Posterior vena cava (tissue), 2 donors: ENCODE results near the gene HMGN1. TPM values are rescaled to one million over a fixed set of nuclear protein-coding genes. Genes with fewer than 3 reads are reported as not detected.
"Not testable (repeated sequence)": the region's sequence is repeated elsewhere in the genome, so short reads cannot be mapped to it uniquely, and the experiment has no call there.

Experiments used
- DNase-seq: peaks from one replicate; pipeline ENCODE4 v3.0.0-alpha.2; 2020; ENCODE audit warnings: low spot score
- intact Hi-C, 2 donors: fragments of 100-400 bp; cut with DNase I; formaldehyde crosslinking; loops; one replicate each; pipeline versions ENCODE4 v1.14.1 to v1.14.2; 2022 to 2023
- total RNA-seq, 2 donors: library from RNA; stranded (reverse); fragmentation: NEBNext Ultra II Directional; extraction: Animal tissue kit (Norgen Biotek cat#: 25700); gene quantifications; one replicate each; pipeline ENCODE4 v1.2.1, GENCODE V29; 2021
- donor health status: DM: yes; HTN: yes; CAD: no.
- donor health status: DM: yes; HTN: yes; CAD: no.

Gene HMGN1
- total RNA-seq, 2 donors from 2014 or later = 65.9 to 101 TPM

GRCh38 chr21:39377444-39378050, 28.7 kb upstream of the HMGN1 start:
- no peak for DNase-seq
- intact Hi-C loops = no loop called here

GRCh38 chr21:39375446-39375845, 26.6 kb upstream of the HMGN1 start:
- DNase-seq = no peak
- intact Hi-C loops = no loop called here

- intact Hi-C loops = no loop called here
- no peak for DNase-seq
Measured at GRCh38 chr21:39374046-39374445, 25.2 kb upstream of the HMGN1 start.

GRCh38 chr21:39373634-39374033, 24.7 kb upstream of the HMGN1 start:
- intact Hi-C loops = no loop called here
- DNase-seq = no peak

GRCh38 chr21:39369896-39370288, 21.0 kb upstream of the HMGN1 start:
- DNase-seq, intact Hi-C loops: not testable (repeated sequence)

- intact Hi-C loops = no loop called here
- no peak for DNase-seq
Measured at GRCh38 chr21:39367783-39368182, 18.9 kb upstream of the HMGN1 start.

GRCh38 chr21:39366563-39366962, 17.7 kb upstream of the HMGN1 start:
- intact Hi-C loops = no loop called here
- DNase-seq = no peak

GRCh38 chr21:39364949-39365348, 16.1 kb upstream of the HMGN1 start:
- no peak for DNase-seq
- intact Hi-C loops = no loop called here

GRCh38 chr21:39363607-39364555, 15.0 kb upstream of the HMGN1 start:
- intact Hi-C loops = no loop called here
- no peak for DNase-seq

- intact Hi-C loops = no loop called here
Measured at GRCh38 chr21:39362733-39363132, 13.8 kb upstream of the HMGN1 start.

GRCh38 chr21:39359382-39359781, 10.5 kb upstream of the HMGN1 start:
- intact Hi-C loops = no loop called here
- no peak for DNase-seq

More at GRCh38 chr21:39362733-39363132, 13.8 kb upstream of the HMGN1 start:
- DNase-seq = no peak

- intact Hi-C loops = no loop called here
- DNase-seq = no peak
Measured at GRCh38 chr21:39353295-39353694, 4.4 kb upstream of the HMGN1 start.

- intact Hi-C loops = no loop called here
- DNase-seq = no peak
Measured at GRCh38 chr21:39350094-39351005, 1.5 kb upstream of the HMGN1 start.

GRCh38 chr21:39349211-39350093, 564 bp upstream of the HMGN1 start:
- intact Hi-C loops = loop anchor here in 1 of 2 donors (2.0 kb wide), 1 partner anchor 39 kb away; no protein-coding TSS in a partner anchor
- peak; percentile 98 for DNase-seq

GRCh38 chr21:39348040-39348354, 891 bp downstream of the HMGN1 start:
- DNase-seq = no peak
- intact Hi-C loops = loop anchor here in 1 of 2 donors (2.0 kb wide), 1 partner anchor 41 kb away; no protein-coding TSS in a partner anchor

GRCh38 chr21:39347537-39347936, 1.4 kb downstream of the HMGN1 start:
- DNase-seq = no peak
- intact Hi-C loops = no loop called here

- intact Hi-C loops = no loop called here
- no peak for DNase-seq
Measured at GRCh38 chr21:39346671-39347331, 2.1 kb downstream of the HMGN1 start.

- DNase-seq = no peak
- intact Hi-C loops = no loop called here
Measured at GRCh38 chr21:39346206-39346605, 2.7 kb downstream of the HMGN1 start.
